Fibroblast of mammary gland (primary cell): ENCODE measurements around the gene WWC2.

Experiments used
- DNase-seq: peaks from one replicate; pipeline ENCODE4 v3.0.0-alpha.2; 2010; ENCODE audit warnings: low read depth
- H3K4me3 ChIP-seq: 2 replicates; pipeline ENCODE4 v1.5.1; 2011; ENCODE audit warnings: low read depth, mild to moderate bottlenecking, low read length, moderate library complexity; ENCODE audit not compliant: control insufficient read depth
- TF ChIP-seq, protein P1 (sequence below): conservative IDR thresholded peaks from 2 replicates; pipeline ENCODE4 v1.5.1; 2011; ENCODE audit warnings: low read depth, low read length, inconsistent platforms; ENCODE audit not compliant: control insufficient read depth, insufficient read depth

WWC2 gene

DNA sequence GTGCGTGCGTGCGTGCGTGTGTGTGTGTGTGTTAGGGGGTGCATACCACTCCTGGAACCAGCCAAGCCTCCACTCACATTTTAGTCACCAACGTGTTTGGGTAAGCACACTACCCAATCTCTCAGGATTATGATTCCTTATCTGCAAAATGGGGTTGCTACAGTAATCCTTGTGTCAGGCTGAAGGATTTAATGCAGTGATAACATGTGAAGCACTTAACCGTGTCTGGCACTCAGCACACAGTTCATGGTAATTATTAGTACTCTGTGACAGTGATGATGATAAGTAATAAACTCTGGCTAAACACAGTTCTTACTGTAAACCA is 163.7 kb downstream of the WWC2 start:
- no peak overlapping the region for H3K4me3 ChIP-seq
- no peak for DNase-seq
- TF ChIP-seq, protein P1, sequence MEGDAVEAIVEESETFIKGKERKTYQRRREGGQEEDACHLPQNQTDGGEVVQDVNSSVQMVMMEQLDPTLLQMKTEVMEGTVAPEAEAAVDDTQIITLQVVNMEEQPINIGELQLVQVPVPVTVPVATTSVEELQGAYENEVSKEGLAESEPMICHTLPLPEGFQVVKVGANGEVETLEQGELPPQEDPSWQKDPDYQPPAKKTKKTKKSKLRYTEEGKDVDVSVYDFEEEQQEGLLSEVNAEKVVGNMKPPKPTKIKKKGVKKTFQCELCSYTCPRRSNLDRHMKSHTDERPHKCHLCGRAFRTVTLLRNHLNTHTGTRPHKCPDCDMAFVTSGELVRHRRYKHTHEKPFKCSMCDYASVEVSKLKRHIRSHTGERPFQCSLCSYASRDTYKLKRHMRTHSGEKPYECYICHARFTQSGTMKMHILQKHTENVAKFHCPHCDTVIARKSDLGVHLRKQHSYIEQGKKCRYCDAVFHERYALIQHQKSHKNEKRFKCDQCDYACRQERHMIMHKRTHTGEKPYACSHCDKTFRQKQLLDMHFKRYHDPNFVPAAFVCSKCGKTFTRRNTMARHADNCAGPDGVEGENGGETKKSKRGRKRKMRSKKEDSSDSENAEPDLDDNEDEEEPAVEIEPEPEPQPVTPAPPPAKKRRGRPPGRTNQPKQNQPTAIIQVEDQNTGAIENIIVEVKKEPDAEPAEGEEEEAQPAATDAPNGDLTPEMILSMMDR: no peak

DNA sequence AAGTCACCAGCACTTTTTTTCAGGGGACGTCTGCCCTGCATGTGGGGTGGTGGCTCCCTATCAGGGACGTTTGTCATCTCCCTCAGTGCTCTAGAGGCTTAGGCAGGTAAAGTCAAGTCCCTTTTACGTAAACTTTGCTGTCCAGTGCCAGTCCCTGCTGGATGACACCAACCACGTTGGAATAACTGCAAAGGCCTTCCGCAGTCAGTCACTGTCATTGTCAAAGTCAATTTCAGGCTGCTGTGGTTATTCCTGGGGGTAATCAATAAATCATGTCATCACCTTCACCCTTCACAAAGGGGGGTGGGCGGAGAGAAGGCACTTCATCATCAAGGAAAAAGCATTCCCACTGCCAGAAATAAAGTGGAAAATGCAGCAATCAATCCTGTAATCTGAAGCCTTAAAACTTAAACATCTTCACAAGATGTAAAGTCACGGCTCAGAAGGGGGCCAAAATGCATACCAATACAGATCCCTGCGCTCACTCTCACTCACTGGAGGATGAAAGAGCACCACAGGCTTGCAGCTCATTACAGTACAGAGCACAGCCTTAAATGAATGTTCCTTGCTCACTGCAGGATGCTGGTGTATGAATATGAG is 164.8 kb downstream of the WWC2 start:
- H3K4me3 ChIP-seq: no peak overlapping the region
- TF ChIP-seq, protein P1: no peak
- no peak for DNase-seq

DNA sequence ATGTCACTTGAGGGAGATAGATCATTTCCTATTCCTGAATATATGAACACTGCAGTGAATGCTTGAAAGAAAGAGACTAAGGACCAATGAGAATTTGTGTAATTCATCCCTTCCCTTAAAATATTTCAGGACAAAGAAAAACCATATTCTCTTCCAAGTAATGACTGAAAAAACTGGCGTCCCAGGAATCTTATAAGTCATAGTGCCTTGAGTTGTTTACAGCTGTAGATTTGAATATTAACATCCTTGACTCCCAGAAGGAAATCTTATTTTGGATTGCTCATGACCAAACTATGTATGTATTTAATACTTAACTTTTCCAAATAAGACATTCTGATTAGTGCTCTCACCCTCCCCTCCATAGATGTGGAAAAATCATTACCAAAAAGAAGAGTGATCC is 165.6 kb downstream of the WWC2 start:
- DNase-seq: peak; percentile 32
- no peak overlapping the region for H3K4me3 ChIP-seq
- TF ChIP-seq, protein P1: no peak

DNA sequence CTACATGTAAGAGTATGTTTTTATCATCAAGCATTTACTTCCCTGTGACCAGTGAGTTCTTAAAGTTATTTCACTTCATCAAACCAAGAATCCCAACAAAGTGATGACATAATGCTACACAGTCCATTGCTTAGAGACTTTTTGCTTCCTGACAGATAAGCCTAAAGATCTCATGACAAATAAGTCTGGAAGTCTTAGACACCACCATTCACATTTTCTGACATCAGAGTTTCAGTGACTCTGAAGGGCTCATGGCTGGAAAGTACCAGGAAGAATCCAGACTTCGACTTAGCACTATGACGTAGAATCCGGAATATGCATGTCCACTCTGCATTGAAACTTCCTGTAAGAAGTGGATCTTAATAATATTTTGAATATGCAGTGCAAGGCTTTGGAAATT is 167.3 kb downstream of the WWC2 start:
- H3K4me3 ChIP-seq: no peak overlapping the region
- DNase-seq: no peak
- TF ChIP-seq, protein P1: no peak

DNA sequence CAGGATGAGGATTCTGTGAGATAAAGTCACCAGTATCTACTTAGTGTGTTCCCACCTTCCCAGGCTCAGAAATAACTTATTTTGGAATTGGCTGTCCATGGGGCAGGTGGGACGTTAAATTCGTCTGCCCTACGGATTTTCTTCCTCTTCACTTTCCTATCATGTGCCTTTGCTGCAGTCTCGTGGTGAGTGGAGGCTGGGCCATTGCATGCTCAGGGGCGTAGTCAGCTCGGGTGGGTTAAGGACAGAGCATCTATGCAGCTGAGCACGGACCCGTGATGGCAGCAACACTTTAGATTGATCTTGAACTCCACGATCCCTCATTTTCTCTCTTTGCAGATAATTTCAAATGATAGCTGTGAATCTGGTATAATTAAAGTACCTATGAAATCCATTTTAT is 169.5 kb downstream of the WWC2 start:
- no peak for DNase-seq
- H3K4me3 ChIP-seq: no peak overlapping the region
- TF ChIP-seq, protein P1: no peak

DNA sequence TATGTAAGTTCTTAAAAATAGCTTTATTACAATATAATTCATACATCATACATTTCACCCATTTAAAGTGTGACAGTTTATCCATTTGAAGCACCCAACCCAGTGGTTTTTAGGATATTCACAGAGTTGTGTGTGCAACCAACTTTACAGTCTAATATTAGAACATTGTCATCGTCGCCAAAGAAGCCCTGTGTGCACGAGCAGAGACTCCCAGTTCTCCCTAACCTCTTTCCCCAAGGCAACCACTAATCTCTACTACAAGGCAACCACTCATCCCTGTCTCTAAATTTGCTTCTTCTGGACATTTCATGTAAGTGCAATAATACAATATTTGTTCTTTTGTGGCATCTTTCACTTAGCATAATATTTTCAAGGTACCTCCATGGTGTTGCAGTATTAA is 173.3 kb downstream of the WWC2 start:
- no peak for DNase-seq
- no peak overlapping the region for H3K4me3 ChIP-seq
- TF ChIP-seq, protein P1: no peak

DNA sequence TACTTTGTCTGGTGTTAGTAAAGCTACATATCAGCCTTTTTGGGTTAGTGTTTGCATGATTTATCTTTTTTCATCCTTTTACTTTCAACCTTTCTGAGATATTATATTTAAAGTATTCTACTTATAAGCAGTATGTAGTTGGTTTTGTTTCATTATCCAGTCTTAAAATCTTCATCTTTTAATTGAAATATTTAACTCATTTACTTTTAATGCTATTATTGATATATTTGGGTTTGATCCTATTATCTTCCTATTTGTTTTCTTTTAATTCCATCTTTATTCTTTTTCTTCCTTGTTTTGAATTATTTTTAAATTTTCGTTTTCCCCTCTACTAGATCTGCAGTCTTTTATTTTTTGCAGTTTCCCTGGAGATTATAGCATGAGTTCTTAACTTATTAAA is 177.0 kb downstream of the WWC2 start:
- TF ChIP-seq, protein P1: no peak
- no peak for DNase-seq
- no peak overlapping the region for H3K4me3 ChIP-seq
